H1 (cell line): ENCODE results near the gene NPHP4.

Experiments used
- CBX5 ChIP-seq: fragments of 300-800, 300-1000 bp; sonication (generic); IDR thresholded peaks from 2 replicates; pipeline ENCODE4 v1.7.1; 2016; ENCODE audit warnings: antibody characterized with exemption, low read length, low read depth
- CEBPB ChIP-seq: IDR thresholded peaks from 2 replicates; pipeline ENCODE4 v1.6.1; 2012; ENCODE audit warnings: low read depth, low read length
- CHD2 ChIP-seq: IDR thresholded peaks from 2 replicates; pipeline ENCODE4 v1.6.1; 2012; ENCODE audit warnings: low read length, improper control_type of control experiment
- CREB1 ChIP-seq: IDR thresholded peaks from 2 replicates; pipeline ENCODE4 v1.6.1; 2012; ENCODE audit warnings: inconsistent platforms
- EP300 ChIP-seq, 2 experiments: IDR thresholded peaks; 1 replicate in 1 of 2; 2 replicates in 1 of 2; pipeline ENCODE4 v1.6.1; 2011 to 2012; ENCODE audit warnings: low read depth in 2 of 2, low read length in 2 of 2, mild to moderate bottlenecking in 2 of 2, borderline replicate concordance in 1 of 2, inconsistent platforms in 1 of 2, moderate library complexity in 1 of 2
- NRF1 ChIP-seq: IDR thresholded peaks from 2 replicates; pipeline ENCODE4 v1.6.1; 2011; ENCODE audit warnings: mild to moderate bottlenecking, low read depth, low read length, improper control_type of control experiment
- POLR2AphosphoS5 ChIP-seq: IDR thresholded peaks from 2 replicates; pipeline ENCODE4 v1.6.1; 2011; ENCODE audit warnings: low read depth, low read length
- RFX5 ChIP-seq: IDR thresholded peaks from 2 replicates; pipeline ENCODE4 v1.6.1; 2011; ENCODE audit warnings: low read depth, low read length, improper control_type of control experiment, borderline replicate concordance
- TAF1 ChIP-seq: IDR thresholded peaks from 2 replicates; pipeline ENCODE4 v1.6.1; 2011; ENCODE audit warnings: mild to moderate bottlenecking, low read depth, low read length
- TEAD4 ChIP-seq: IDR thresholded peaks from 2 replicates; pipeline ENCODE4 v1.6.1; 2012; ENCODE audit warnings: low read depth, low read length, inconsistent platforms, mixed read lengths
- TF ChIP-seq, protein P1 (sequence below), 3 experiments: IDR thresholded peaks; 1 replicate in 2 of 3; 2 replicates in 1 of 3; pipeline versions ENCODE4 v1.5.1 to v1.6.1; 2011; ENCODE audit warnings: low read length in 3 of 3, mild to moderate bottlenecking in 3 of 3, inconsistent platforms in 2 of 3, low read depth in 1 of 3, moderate library complexity in 1 of 3; ENCODE audit not compliant: insufficient read depth in 1 of 3; ENCODE audit errors: control extremely low read depth in 1 of 3

DNA sequence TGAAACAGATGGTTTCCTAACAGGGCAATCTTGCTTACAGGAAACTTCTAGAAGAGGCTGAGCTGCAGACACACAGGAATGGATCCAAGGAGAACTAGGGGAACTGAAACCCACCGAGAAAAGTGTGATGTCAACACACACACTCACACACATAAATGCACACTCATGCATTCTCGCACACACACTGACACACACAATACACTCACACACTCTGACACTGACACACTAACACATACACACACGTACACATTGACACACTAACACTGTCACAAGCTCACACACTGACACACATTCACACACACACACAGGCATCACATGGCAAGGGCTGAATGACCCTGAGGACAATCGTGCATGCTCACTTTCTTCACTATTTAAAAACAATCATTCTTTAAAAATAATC lies 142.7 kb downstream of the NPHP4 start:
- TF ChIP-seq TEAD4 = no peak
- TF ChIP-seq TAF1 = no peak
- TF ChIP-seq, protein P1, sequence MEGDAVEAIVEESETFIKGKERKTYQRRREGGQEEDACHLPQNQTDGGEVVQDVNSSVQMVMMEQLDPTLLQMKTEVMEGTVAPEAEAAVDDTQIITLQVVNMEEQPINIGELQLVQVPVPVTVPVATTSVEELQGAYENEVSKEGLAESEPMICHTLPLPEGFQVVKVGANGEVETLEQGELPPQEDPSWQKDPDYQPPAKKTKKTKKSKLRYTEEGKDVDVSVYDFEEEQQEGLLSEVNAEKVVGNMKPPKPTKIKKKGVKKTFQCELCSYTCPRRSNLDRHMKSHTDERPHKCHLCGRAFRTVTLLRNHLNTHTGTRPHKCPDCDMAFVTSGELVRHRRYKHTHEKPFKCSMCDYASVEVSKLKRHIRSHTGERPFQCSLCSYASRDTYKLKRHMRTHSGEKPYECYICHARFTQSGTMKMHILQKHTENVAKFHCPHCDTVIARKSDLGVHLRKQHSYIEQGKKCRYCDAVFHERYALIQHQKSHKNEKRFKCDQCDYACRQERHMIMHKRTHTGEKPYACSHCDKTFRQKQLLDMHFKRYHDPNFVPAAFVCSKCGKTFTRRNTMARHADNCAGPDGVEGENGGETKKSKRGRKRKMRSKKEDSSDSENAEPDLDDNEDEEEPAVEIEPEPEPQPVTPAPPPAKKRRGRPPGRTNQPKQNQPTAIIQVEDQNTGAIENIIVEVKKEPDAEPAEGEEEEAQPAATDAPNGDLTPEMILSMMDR (IDR thresholded peaks at IDR 0.05; ENCODE audit: control extremely low read depth in 1 of 3, insufficient read depth in 1 of 3, low read depth in 1 of 3, low read length in 3 of 3) = no peak
- TF ChIP-seq NRF1 = no peak
- TF ChIP-seq RFX5 = no peak
- no peak for TF ChIP-seq CEBPB
- no peak for TF ChIP-seq CBX5
- no peak for TF ChIP-seq EP300 (IDR thresholded peaks at IDR 0.05; ENCODE audit: borderline replicate concordance in 1 of 2, low read depth in 2 of 2, low read length in 2 of 2)
- no peak for TF ChIP-seq POLR2AphosphoS5
- no peak for TF ChIP-seq CHD2
- TF ChIP-seq CREB1 = no peak
